GM12878 (cell line): ENCODE data around the gene TRDMT1. TPM values are rescaled to one million over a fixed set of nuclear protein-coding genes. Genes with fewer than 3 reads are reported as not detected.

ENCODE experiments used
- ATAC-seq: fragments of 200-7000 bp; cut with Tn5 transposase; 3 replicates; pipeline ENCODE4 v1.9.1; 2020; ENCODE audit warnings: mild to moderate bottlenecking, moderate library complexity
- BruUV-seq: library from RNA; stranded (reverse); fragments of 400-500 nt; replicated peaks from 2 replicates; lab custom pipeline; 2021; lab: Mats Ljungman, UMichigan
- CTCF ChIA-PET: fragments of 300-600 bp; sonication (Branson Sonifier 250); formaldehyde crosslinking; extraction: SDS; loops from one replicate; lab custom pipeline; 2021; ENCODE audit warnings: inconsistent platforms; lab: Yijun Ruan, JAX
- POLR2A ChIA-PET: fragments of 350-600 bp; formaldehyde crosslinking; extraction: SDS; loops from one replicate; lab custom pipeline; 2021; ENCODE audit warnings: inconsistent platforms; lab: Charles Lee
- RAD21 ChIA-PET: fragments of 300-600 bp; sonication (Branson Sonifier 250); formaldehyde crosslinking; loops from one replicate; lab custom pipeline; 2023; ENCODE audit warnings: antibody characterized with exemption; ENCODE audit not compliant: unreplicated experiment; lab: Charles Lee
- SMC1A ChIA-PET: fragments of 300-600 bp; sonication (Branson Sonifier 250); formaldehyde crosslinking; loops from one replicate; lab custom pipeline; 2023; ENCODE audit not compliant: unreplicated experiment, uncharacterized antibody; lab: Charles Lee
- DNase-seq: peaks from one replicate; pipeline ENCODE4 v3.0.0-alpha.2; 2011; ENCODE audit warnings: low read depth, low spot score
- FAIRE-seq: peaks from 3 replicates; lab custom pipeline; 2011; peaks lifted over from hg19 to GRCh38; lab: Jason Lieb, UNC
- H2AFZ ChIP-seq: 2 replicates; pipeline ENCODE4 v1.6.0; 2011; ENCODE audit warnings: low read depth, low read length, control low read depth; ENCODE audit not compliant: control insufficient read depth
- H3K27ac ChIP-seq: 2 replicates; pipeline ENCODE4 v1.5.1; 2011; ENCODE audit warnings: control low read depth; ENCODE audit not compliant: control insufficient read depth, insufficient read depth
- H3K27me3 ChIP-seq, 2 experiments: replicated peaks in 1 of 2; 2 replicates each; pipeline versions ENCODE4 v1.6.0 to v1.6.1; 2011; ENCODE audit warnings: low read length in 1 of 2; ENCODE audit not compliant: control insufficient read depth in 2 of 2, insufficient read depth in 2 of 2
- H3K36me3 ChIP-seq, 2 experiments: 2 replicates each; pipeline ENCODE4 v1.5.1; 2011; ENCODE audit warnings: low read length in 1 of 2; ENCODE audit not compliant: control insufficient read depth in 2 of 2, insufficient read depth in 2 of 2
- H3K4me1 ChIP-seq: 2 replicates; pipeline ENCODE4 v1.6.1; 2011; ENCODE audit warnings: mild to moderate bottlenecking, low read length, moderate library complexity, mixed read lengths; ENCODE audit not compliant: control insufficient read depth, insufficient read depth
- H3K4me2 ChIP-seq: 2 replicates; pipeline ENCODE4 v1.6.0; 2011; ENCODE audit warnings: control low read depth; ENCODE audit not compliant: control insufficient read depth, insufficient read depth
- H3K4me3 ChIP-seq: fragments of 200-600 bp; sonication (generic); 2 replicates; pipeline ENCODE4 v1.5.1; 2016
- H3K79me2 ChIP-seq: 2 replicates; pipeline ENCODE4 v1.6.0; 2011; ENCODE audit warnings: low read length; ENCODE audit not compliant: control insufficient read depth, insufficient read depth
- H3K9ac ChIP-seq: 2 replicates; pipeline ENCODE4 v1.8.0; 2011; ENCODE audit warnings: low read length, control low read depth, mixed read lengths; ENCODE audit not compliant: control insufficient read depth, insufficient read depth
- H3K9me3 ChIP-seq: replicated peaks from 3 replicates; pipeline ENCODE4 v1.5.1; 2011; ENCODE audit warnings: mild to moderate bottlenecking, low read length; ENCODE audit not compliant: control insufficient read depth, insufficient read depth
- H4K20me1 ChIP-seq: 2 replicates; pipeline ENCODE4 v1.6.0; 2011; ENCODE audit not compliant: control insufficient read depth, insufficient read depth
- ASH2L ChIP-seq: fragments of 300-600, 200-600 bp; sonication (generic); IDR thresholded peaks from 2 replicates; pipeline ENCODE4 v1.6.1; 2017; ENCODE audit warnings: low read depth, mild to moderate bottlenecking, borderline replicate concordance
- BCL3 ChIP-seq: IDR thresholded peaks from 2 replicates; pipeline ENCODE4 v1.6.1; 2011; ENCODE audit warnings: borderline replicate concordance, low read depth, mild to moderate bottlenecking, moderate library complexity, low read length; ENCODE audit not compliant: insufficient read depth, poor library complexity, severe bottlenecking
- DPF2 ChIP-seq: fragments of 450-650 bp; IDR thresholded peaks from 2 replicates; pipeline ENCODE4 v1.6.1; 2017; ENCODE audit warnings: mild to moderate bottlenecking
- ETV6 ChIP-seq, 2 experiments: fragments of 450-650 bp in 1 of 2; IDR thresholded peaks in 1 of 2; conservative IDR thresholded peaks in 1 of 2; 2 replicates each; pipeline ENCODE4 v1.6.1; 2014; ENCODE audit warnings: antibody characterized with exemption in 1 of 2, borderline replicate concordance in 1 of 2, low read depth in 1 of 2, mild to moderate bottlenecking in 1 of 2, moderate library complexity in 1 of 2
- FOS ChIP-seq: IDR thresholded peaks from 3 replicates; pipeline ENCODE4 v1.6.1; 2011; ENCODE audit warnings: borderline replicate concordance; ENCODE audit not compliant: insufficient read length; ENCODE audit errors: extremely low read depth
- KAT2A ChIP-seq: conservative IDR thresholded peaks from 2 replicates; pipeline ENCODE4 v1.6.1; 2011; ENCODE audit warnings: low read depth, low read length; ENCODE audit not compliant: control insufficient read depth
- KDM1A ChIP-seq: fragments of 200-600 bp; sonication (generic); IDR thresholded peaks from 2 replicates; pipeline ENCODE4 v1.6.1; 2016; ENCODE audit warnings: borderline replicate concordance
- NBN ChIP-seq: fragments of 450-650 bp; IDR thresholded peaks from 2 replicates; pipeline ENCODE4 v1.6.1; 2016
- NKRF ChIP-seq: fragments of 450-650 bp; conservative IDR thresholded peaks from 2 replicates; pipeline ENCODE4 v1.6.1; 2017; ENCODE audit warnings: mild to moderate bottlenecking, moderate library complexity
- NR2C2 ChIP-seq: IDR thresholded peaks from 2 replicates; pipeline ENCODE4 v1.6.1; 2011; ENCODE audit warnings: borderline replicate concordance, low read depth; ENCODE audit not compliant: control insufficient read depth, insufficient read length
- SIN3A ChIP-seq: IDR thresholded peaks from 2 replicates; pipeline ENCODE4 v1.6.1; 2012; ENCODE audit warnings: low read depth, low read length, improper control_type of control experiment
- SMAD5 ChIP-seq: IDR thresholded peaks from 2 replicates; pipeline ENCODE4 v1.6.1; 2016; ENCODE audit warnings: antibody characterized with exemption, low read depth
- SP1 ChIP-seq: IDR thresholded peaks from one replicate; pipeline ENCODE4 v1.6.1; 2011; ENCODE audit warnings: low read depth, low read length
- SPI1 ChIP-seq: IDR thresholded peaks from 2 replicates; pipeline ENCODE4 v1.6.1; 2011; ENCODE audit warnings: low read depth, mild to moderate bottlenecking, low read length, moderate library complexity, borderline replicate concordance; ENCODE audit not compliant: insufficient read depth
- SREBF2 ChIP-seq: IDR thresholded peaks from 2 replicates; pipeline ENCODE4 v1.6.1; 2012; ENCODE audit warnings: mild to moderate bottlenecking, low read length
- ZNF384 ChIP-seq: IDR thresholded peaks from 2 replicates; pipeline ENCODE4 v1.6.1; 2012; ENCODE audit warnings: low read depth, mild to moderate bottlenecking, low read length, improper control_type of control experiment, borderline replicate concordance
- ZNF592 ChIP-seq: fragments of 450-650 bp; IDR thresholded peaks from 2 replicates; pipeline ENCODE4 v1.6.1; 2017; ENCODE audit warnings: mild to moderate bottlenecking, moderate library complexity
- WGBS: methylation state at CpG from one replicate; pipeline ENCODE4 v1.1.6; 2016; ENCODE audit warnings: low lambda C conversion rate; ENCODE audit not compliant: insufficient replicate concordance, insufficient coverage; ENCODE audit errors: missing lambda C conversion rate; 5-methylcytosine and 5-hydroxymethylcytosine counted together
- in situ Hi-C: fragments of 300-500 bp; cut with MboI; formaldehyde crosslinking; loops from 9 replicates; pipeline ENCODE4 v1.14.3; 2018; ENCODE audit warnings: mixed read lengths
- intact Hi-C: fragments of 100-400 bp; cut with micrococcal nuclease; formaldehyde crosslinking; loops from one replicate; pipeline ENCODE4 v1.14.2; 2022; ENCODE audit not compliant: unreplicated experiment
- polyA plus RNA-seq, 11 experiments: library from polyadenylated mRNA; depleted of rRNA in 4 of 11; unstranded in 6 of 11; stranded (reverse) in 5 of 11; fragments of >200 nt; fragmentation: Nextera tagmentation in 4 of 11; fragmentation: Illumina TruSeq in 1 of 11; extraction: Ambion mirVana in 4 of 11; extraction: Trizol in 1 of 11; gene quantifications; 1 replicate in 1 of 11; 2 replicates in 10 of 11; pipeline versions ENCODE4 v1.2.1 to v1.2.3, GENCODE V29; 2011 to 2016; ENCODE audit warnings: inconsistent platforms in 2 of 11, missing spikeins in 2 of 11, low read depth in 1 of 11
- total RNA-seq, 4 experiments: library from RNA; depleted of rRNA in 3 of 4; stranded (reverse); fragments of >200 nt in 3 of 4; fragmentation: Illumina TruSeq in 1 of 4; extraction: Trizol in 1 of 4; gene quantifications; 2 replicates each; pipeline versions ENCODE4 v1.2.1 to v1.2.3, GENCODE V29; 2013 to 2021

Gene TRDMT1
- total and polyA plus RNA-seq, 10 of the 15 experiments (the other 5 are each of a cell fraction or from before 2014, with no cell fraction given), result 2.3 to 9.7 (median 4.6) TPM

- TF ChIP-seq SPI1 (no peak), SMAD5 (no peak), SP1 (no peak)
Observed at GRCh38 chr10:17169803-17170202, 31.7 kb downstream of the TRDMT1 start (continued).

- Histone ChIP-seq H3K27me3 (no peaks in the 10 kb centered on the region), H3K9me3 (no peaks in the 10 kb centered on the region), H4K20me1 (no peaks in the 10 kb centered on the region), H3K4me1 (no peaks in the 10 kb centered on the region), H3K36me3 (no peaks in the 10 kb centered on the region; a peak in 1 of 4 replicates), H3K4me2 (no peak overlapping the region), H2AFZ (no peak overlapping the region), H3K27ac (no peak overlapping the region), H3K9ac (no peak overlapping the region), H3K79me2 (no peaks in the 10 kb centered on the region), H3K4me3 (no peak overlapping the region)
- RAD21 ChIA-PET, result no interaction called here
- ATAC-seq, result no peak
- CTCF ChIA-PET, result no interaction called here
- in situ Hi-C loops, result no loop called here
- no peak for FAIRE-seq
- no TSS peak for BruUV-seq
- whole genome bisulfite sequencing, result 65% methylated on average over 3 of the region's 3 CpGs
- SMC1A ChIA-PET, result interaction anchor here (0.6 kb wide), 1 partner anchor 33 kb away, joined by 3 read pairs; no protein-coding TSS in a partner anchor
- POLR2A ChIA-PET, result no interaction called here
- intact Hi-C loops, result no loop called here
- no peak for DNase-seq
- TF ChIP-seq ZNF592, result no peak
- TF ChIP-seq DPF2, result no peak
- no peak for TF ChIP-seq ETV6 (conservative IDR thresholded peaks at IDR 0.05 in 1 of 2, IDR thresholded peaks at IDR 0.05 in 1 of 2; ENCODE audit: borderline replicate concordance in 1 of 2, low read depth in 1 of 2)
- no peak for TF ChIP-seq KAT2A
- TF ChIP-seq FOS, result no peak
- no peak for TF ChIP-seq NBN
- no peak for TF ChIP-seq SIN3A
- no peak for TF ChIP-seq SREBF2
- TF ChIP-seq NKRF, result no peak
- no peak for TF ChIP-seq ZNF384
- TF ChIP-seq NR2C2, result no peak
- no peak for TF ChIP-seq KDM1A
- TF ChIP-seq ASH2L, result no peak
- TF ChIP-seq SP1, result no peak
- TF ChIP-seq BCL3, result no peak
Observed at GRCh38 chr10:17166699-17167098, 34.8 kb downstream of the TRDMT1 start.
